ENCODE data around the gene RHBDD3.
A peak's percentile ranks its signal among the peaks of the same experiment; 100 is the strongest.
"Not testable (repeated sequence)": the region's sequence is repeated elsewhere in the genome, so short reads cannot be mapped to it uniquely, and the experiment has no call there.

Gene RHBDD3

DNA sequence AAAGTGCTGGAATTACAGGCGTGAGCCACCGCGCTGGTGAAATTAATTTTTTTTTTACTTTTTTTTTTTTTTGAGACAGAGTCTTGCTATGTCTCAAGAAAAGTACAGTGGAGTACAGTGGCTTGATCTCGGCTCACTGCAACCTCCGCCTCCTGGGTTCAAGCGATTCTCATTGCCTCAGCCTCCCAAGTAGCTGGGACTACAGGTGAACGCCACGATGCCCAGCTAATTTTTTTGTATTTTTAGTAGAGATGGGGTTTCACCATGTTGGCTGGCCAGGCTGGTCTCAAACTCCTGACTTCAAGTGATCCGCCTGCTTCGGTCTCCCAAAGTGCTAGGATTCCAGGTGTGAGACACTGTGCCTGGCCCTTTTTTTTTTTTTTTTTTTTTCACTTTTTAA is 19.9 kb downstream of the RHBDD3 start:
- DNase-seq = not testable (repeated sequence)

DNA sequence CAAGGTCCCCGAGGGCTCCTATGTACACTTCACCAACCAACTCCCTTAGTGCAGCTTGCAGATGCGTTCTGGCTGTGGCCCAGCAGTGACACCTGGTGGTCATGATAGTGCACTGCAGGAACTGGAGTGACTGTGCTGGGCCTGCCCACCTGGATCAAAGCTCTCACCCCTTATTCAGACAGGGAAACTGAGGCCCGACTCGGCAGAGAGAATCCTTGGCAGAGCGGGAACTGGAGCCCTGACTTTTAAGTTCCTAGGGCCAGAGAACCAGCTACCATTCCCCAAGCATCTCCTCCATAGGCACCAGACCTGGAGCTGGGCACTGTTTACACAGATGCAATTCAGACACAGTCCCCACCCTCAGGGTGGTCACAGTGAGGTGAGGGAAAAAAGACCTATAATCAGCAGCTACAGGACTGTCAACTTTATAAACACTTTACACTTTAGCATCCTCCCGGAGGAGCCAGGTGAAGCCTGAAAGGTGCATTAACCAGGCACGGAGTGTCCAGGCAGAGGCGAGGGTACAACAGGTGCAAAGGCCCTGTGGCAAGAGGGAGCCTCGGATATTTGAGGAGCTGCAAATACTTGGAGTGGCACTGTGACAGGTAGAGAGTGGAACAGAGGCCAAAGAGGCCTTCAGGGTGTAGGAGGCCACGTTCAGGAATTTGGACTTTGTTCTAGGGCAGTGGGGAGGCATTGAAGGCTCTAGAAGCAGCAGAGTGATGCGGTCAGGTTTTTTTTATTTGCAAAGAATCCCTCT is 22.0 kb downstream of the RHBDD3 start:
- DNase-seq = peak; percentile 22 to 66 (median 49)

DNA sequence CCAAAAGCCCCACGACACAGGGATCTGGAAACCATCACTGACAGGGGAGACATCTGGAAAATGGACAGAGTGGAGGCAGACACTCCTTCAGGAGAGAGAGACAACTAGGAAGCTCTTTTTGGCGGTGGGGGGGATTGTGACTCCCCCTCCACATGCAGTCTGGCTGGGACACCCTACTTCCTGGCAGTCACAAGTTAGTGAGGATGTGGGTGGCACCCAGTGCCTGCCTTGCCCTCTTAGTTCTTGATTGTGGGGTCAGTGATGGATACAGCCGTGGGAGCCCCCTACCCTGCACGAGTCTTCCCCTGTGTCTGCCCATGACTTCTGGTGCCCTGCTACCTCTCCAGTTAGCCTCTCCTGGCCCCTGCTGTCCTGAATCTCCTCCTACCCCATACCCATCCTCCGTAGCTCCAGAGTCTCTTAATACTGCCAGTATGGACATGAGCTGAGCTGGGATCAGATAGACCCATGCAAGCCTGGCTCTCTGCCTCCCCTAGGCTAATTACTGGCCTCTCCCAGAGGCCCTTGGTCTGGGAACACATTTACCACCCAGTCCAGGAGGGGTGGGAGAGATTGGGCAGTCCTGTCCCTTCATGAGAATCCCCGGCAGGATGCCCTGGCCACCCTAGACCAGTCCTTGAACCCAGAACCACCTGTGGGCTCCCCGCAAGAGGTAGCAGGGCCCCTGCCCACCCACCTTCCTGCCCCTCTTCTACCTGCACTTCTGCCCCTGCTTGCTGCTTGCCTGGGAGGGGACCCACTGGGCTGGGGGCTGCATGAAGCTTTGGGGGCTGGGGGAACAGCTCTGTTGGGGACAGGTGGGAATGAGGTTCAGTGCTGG is 22.8 kb downstream of the RHBDD3 start:
- no peak for DNase-seq

DNA sequence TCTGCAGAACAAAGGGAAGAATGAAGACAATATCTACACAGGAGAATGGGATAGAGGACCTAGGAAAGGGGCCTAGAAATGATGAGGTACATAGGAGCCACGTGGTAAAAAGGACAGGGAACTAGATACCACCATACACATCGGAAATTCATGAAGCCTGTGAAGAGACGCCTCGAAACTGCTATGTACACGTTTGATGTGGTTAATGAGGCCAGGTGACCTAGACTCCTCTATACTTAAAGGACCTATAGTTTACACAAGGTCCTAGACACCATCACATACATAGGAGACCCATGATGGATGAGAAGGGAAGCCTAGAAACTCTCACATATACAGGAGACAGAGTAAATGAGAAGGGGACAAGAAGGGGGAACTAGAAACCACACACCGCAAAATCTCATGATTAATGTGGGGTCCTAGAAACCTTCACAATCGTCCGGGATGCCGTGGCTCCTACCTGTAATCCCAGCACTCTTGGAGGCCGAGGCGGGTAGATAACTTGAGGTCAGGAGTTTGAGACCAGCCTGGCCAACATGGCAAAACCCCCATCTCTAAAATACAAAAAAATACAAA is 23.8 kb downstream of the RHBDD3 start:
- no peak for DNase-seq

DNA sequence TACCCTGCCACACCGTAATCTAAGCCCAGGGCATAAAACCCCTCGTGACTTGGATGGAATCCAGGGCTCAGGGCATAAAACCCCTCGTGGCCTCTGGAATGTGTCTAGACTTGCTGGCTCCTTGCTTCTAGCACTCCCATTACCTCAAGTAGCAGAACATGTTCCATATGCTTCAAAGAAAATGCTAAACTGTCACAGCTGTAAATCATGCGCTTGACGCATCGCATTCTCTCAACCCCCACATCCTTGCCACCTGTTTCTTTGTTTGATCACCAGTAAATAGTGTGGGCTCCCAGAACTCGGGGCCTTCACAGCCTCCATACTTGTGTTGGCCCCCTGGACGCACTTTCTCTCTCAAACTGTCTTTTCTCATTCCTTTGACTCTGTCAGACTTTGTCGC is 27.3 kb downstream of the RHBDD3 start:
- not testable (repeated sequence) for DNase-seq

DNA sequence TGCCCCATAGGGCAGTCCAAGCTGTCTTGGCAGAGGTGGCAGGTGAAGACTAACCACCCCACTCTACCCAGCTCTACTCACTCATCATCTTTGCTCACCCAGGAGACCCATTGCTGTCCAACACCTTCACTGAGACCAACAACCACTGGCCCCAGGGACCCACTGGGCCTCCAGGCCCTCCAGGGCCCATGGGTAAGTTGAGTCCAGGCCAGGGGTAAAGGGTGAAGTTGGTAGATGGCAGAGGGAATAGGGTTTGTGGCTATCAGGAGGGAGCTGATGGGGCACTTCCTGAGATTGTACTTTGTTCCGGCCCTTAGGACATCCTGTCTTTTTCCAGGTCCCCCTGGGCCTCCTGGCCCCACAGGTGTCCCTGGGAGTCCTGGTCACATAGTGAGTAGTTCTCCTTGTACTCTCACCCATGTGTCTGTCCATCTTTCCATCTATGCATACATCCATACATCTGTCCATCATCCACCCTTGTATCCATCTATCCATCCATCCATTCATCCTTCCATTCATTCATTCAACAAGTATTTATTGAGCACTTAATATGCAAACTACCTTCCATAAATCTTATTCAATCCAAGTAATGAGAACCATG is 34.4 kb downstream of the RHBDD3 start:
- DNase-seq = no peak

DNA sequence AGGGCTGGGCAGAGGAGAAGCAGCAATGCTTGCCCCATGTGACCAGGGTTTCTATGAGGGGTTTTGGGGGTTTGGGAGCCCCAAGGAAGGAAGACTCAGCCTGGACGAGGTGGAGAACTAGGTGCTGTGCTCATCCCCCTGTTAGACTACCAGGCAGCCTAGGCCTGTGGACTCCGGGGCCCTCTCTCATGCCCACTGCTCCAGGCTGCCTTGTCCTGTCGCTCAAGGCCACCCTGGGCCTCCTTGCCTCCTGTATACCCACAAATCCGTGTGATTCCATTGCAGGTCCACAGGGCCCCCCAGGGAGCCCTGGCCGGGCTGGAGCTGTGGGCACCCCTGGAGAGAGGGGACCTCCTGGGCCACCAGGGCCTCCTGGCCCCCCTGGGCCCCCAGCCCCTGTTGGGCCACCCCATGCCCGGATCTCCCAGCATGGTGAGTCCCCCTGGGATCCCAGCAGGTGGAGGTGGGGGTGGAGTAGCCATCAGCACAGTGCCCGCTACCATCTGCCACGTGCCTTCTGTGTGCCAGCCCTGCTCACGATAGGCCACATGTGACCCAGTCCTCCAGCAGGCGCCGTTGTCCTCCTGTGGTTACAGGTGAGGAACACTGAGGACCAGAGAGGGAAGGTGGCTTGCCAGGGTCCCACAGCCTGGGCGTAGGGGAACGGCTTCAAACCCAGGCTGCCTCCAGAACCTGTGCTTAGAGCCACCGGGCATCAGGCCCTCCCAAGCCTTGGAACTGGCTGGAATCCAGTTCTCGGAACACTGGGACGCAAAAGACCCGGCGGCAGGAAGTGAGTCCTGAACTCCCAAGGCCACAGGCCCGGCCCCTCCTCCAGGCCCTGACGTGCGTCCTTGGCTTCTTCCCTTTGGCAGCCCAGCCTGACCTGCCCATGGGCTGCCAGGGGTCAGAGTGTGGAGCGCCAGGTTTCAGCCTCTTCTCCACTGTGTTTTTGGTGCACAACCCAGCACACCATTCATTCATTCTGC is 35.5 kb downstream of the RHBDD3 start:
- no peak for DNase-seq

DNA sequence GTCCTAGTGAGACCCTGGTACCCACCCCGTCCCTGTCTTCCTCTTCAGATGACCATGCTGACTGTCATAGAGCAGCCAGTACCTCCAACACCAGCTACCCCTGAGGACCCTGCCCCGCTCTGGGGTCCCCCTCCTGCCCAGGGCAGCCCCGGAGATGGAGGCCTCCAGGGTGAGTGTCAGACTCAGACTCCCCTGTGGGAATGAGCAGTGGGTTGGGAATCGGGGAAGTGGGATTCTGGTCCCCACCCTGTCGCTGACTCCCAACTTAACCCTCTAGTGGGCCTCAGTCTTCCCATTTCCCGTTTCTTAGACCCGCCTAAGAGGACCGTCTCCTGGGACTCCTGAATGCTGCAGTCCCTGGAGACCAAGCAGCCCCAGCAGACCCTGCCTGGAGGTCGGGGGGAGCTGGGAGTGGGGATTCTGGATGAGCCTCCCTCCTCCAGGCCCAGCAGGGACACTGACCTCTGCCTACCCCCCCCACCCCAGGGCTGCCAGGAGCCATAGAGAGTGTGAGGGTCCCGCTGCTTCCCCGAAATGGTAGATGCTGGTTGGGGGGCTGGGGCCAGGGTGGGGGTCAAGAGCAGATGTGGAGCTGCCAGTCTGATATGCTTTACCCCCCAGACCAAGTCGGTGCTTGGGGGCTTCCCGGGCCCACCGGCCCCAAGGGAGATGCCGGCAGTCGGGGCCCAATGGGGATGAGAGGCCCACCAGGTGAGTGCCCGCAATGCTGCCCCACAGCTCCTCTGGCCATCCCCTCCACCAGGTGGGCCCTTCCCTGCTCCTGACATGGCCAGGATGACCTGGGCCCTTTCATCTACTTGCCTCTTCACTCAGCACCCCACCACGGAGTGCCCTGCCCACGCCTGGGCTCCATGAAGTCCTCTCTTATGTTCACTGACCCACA is 36.6 kb downstream of the RHBDD3 start:
- no peak for DNase-seq

DNA sequence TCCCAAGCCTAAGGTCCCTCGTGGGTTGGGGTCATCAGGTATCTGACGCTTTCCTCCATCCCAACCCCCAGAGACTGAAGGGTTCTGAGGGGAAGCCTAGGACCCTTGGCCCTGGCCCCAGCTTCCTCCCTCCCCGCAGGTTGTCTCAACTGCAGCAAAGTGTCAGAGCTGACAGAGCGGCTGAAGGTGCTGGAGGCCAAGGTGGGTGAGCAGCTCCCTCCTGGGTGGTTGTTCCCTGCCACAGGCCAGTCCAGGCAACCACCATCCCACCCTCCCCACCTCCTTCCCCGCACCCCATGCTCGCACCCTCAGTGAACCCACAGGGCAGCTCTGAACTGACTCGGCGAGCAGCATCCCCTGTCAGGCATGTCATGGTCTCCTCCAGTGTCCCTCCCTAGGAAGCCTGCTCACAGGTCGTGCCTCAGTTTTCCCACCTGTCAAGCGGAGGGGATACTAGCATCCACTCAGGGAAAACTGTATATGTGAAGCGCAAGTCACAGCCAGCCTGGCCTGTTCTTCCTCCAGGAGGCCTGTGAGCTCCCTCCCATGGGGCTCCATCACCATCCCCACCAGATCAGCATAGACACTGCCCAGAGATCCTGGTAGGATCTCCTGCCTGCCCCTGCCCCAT is 41.3 kb downstream of the RHBDD3 start:
- DNase-seq = no peak

DNA sequence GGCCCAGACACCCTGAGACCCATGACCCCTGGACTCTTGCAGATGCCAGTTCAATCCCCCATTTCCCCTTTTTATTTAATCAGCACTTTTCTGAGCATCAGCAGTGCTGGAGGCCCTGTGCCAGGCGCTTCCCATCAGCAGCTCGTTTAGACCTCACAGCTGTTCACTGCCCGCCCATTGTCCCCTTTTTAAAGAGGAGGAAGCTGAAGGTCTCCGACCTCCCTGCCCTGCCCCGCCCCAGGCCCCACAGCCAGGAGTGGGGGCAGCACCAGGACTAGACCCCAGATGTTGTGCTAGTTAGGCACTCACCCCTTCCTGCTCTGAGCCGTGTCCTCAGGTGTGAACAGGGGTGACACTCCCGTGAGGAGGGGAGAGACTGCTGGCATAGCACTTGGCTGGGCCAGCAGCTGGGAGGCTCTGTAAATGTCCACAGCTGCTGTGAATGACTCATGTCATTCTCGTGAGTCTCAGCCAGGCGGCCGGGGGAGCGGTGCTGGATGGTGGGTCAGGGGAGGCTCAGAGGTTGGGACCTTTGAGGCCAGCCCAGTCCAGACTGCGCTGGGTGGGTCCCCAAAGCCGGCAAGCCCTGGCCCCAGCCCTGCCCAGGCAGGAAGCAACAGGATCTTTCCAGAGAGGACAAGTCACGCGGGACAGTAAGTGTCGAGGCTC is 42.2 kb downstream of the RHBDD3 start:
- no peak for DNase-seq

DNA sequence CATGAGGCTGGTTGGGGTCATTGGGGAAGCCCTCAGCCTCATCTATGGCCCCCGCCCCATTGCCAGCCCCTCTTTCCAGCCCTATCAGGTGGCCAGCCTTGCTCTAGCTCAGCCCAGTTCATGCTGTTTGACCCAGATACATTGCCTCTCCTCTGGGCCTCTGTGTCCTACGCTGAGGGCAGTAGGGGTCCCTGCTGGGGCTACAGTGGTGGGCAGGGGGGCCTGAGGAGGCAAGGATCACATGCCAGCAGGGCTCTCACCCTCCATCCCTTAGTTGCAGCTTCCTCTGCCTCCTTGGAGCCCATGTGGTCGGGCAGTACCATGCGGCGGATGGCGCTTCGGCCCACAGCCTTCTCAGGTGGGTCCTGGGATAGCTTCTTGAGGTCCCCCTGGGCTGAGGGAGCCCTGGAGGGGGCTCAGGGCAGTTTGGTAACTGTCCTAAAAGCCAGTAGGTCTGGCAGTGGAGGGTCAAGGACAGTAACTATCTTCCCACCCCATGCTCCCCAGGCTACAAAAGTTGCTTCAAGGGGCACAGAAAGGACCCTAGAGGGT is 42.8 kb downstream of the RHBDD3 start:
- DNase-seq = no peak

DNA sequence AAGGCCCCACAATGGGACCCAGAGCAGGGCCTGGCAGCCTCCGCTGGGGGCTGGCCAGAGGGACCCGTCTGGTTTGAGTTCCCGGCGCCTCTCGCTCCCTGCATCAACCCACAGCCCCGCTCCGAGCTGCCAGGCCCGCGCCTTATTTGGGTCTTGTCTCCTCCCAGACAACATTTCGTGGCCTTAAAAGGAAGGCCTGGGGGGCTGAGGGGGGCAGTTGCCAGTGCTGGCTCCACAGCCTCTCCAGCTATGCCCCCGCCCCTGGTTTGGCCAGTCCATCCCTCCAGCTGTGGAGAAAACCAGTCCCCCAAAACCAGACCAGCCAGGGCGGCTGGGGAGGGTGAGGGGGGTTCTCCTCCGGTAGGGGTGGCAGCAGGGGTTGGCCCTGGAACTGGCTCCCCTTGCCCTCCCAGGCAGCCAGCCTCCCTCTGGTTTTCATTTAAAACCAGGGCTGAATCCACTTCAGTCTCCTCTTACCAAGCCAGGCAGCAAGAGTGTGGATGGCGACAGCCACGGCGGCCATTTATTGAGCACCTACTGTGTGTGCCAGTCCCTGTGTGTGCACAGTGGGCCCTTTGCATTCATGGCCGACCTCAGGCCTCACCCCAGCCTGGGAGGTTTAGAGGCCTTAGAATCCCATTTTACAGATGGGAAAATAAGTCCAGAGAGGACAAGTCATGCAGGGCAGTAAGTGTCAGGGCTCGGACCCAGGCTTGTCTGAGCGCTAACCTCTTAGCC is 43.5 kb downstream of the RHBDD3 start:
- no peak for DNase-seq

DNA sequence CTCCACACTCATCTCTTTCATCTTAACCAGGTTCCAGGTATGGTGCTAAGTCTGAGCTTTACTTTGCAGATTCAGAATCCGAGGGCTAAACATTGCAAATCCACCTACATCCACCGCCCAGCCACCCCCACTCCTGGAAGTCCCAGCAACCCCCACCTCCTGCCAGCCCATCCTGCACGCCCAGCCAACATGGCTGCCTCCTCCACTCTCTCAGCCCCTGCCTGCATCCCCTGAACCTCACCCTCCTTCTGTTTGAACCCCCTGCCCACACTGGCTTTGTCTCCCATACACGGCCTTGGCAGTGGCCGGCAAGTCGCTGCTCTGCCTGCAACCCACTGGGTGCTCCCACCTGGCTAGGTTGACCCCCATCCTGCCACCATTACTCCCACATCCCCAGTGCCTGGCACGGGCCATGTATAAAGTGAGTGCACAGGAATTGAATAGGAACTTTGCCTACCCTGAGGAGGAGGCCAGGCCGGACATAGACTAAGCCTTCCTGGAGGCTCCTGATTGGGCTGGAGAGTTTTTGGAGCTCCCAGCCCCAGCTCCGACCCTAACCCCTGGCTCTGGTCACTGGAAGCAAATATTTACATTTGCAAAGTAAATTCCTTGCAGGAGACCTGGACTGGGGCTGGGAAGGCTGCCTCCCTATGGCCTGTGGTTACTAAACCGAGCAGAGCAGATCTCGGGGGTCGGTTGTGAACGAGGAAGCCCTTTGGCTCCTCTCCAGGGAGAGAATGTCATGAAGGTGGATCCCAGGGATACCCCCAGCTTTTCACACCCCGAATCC is 47.7 kb downstream of the RHBDD3 start:
- DNase-seq = no peak

DNA sequence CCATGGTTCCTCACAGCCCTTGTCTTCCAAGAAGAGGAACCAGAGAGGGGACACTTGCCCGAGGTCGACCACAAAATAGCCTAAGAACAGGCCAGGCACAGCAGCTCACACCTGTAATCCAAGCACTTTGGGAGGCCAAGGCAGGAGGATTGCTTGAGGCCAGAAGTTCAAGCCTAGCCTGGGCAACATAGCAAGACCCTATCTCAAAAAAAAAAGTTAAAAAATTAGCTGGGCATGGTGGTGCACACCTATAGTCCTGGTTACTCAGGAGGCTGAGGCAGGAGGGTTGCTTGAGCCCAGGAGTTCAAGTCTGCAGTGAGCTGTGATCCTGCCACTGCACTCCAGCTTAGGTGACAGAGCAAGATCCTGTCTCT is 48.4 kb downstream of the RHBDD3 start:
- DNase-seq = not testable (repeated sequence)

DNA sequence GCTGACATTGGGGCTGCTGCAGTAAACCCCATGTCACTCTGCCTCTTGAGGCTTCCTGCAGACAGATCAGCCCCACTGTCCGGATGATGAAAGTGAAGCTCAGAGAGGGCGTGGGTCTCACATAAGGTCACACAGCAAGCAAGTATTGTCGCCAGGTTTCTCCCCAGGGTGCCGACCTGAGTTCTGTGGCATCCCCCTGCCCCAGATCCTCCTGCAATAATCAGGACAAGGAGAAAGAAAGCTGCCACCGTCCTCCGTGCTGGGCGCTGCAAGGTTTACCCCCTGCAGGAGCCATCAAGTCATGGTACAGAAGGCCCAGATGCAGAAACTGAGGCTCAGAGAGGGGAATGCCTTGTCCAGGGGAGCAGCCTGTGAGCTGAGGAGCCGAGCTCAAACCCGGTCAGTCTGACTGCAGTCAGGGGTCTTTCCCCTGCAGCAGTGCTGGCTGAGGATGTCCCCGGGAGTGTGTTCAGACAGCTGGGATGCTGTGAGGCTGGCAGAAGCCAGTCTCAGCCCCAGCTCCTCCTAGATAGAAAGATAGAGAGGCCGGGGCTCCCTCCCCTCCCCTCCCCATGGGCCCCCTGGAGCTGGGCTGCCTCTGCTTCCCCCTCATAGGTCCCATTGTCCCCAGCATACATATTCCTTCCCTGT is 48.9 kb downstream of the RHBDD3 start:
- no peak for DNase-seq

DNA sequence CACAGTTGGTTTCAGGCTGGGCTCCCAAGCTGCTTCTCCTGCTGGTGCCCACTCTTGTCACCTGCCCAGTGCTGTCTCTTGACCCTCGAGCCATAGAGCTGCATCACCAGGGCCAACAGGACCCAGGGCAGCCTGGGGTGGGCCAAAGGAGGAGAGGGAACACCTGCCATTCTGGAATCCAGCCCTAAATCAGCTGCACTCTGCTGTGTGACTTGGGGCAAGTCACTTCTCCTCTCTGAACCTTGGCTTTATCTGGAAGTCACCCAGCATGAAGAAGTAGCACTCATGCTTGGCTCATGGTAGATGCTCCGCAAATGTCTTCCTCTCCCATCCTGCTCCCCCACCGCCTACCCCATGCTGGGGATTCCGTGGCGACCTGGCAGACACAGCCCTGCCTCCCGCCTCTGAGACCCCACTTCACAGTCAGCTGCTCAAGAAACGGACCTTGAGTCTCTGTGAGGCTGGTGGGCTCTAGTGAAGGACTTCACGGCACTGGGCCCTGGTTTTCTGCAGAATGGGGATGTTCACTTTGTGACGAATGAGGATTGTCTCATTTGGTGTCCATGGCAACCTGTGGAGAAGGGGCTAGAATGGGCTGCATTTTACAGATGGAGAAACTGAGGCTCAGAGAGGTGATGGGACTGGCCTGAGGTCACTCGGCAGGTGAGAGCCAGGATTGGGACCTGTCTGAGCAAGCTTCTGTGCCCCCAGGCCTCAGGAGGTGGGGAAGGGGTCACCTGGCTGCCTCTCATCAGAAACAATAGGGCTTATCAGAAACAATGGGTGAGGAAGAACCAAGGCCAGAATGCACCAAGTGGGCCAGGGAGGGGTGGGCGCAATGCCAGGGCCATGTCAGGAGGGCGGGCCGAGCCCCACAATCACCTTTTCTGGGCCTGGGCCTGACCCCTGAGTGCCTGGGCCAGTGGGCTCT is 49.7 kb downstream of the RHBDD3 start:
- DNase-seq = no peak

Data from T-helper 2 cell (primary cell).